Trophoblast cell (in vitro differentiated cells and primary cell): ENCODE data around the gene ETV5.
"Not testable (repeated sequence)": the region's sequence is repeated elsewhere in the genome, so short reads cannot be mapped to it uniquely, and the experiment has no call there.

Experiments used
- DNase-seq, 2 donors: peaks; one replicate each; pipeline ENCODE4 v3.0.0-alpha.2; 2016
- H2AFZ ChIP-seq: 2 replicates; pipeline ENCODE4 v1.6.1; 2013; ENCODE audit warnings: low read length, moderate library complexity, mild to moderate bottlenecking; ENCODE audit not compliant: insufficient read depth, poor library complexity
- H2AK5ac ChIP-seq: 2 replicates; pipeline ENCODE4 v1.6.1; 2013; ENCODE audit warnings: mild to moderate bottlenecking, low read length
- H2BK120ac ChIP-seq: 2 replicates; pipeline ENCODE4 v1.6.1; 2013; ENCODE audit warnings: low read length, mild to moderate bottlenecking, moderate library complexity; ENCODE audit not compliant: insufficient read depth, poor library complexity
- H2BK12ac ChIP-seq: 2 replicates; pipeline ENCODE4 v1.6.1; 2013; ENCODE audit warnings: mild to moderate bottlenecking, low read length, moderate library complexity
- H2BK5ac ChIP-seq: 2 replicates; pipeline ENCODE4 v1.6.1; 2013; ENCODE audit warnings: low read length, low read depth, moderate library complexity, mild to moderate bottlenecking; ENCODE audit not compliant: poor library complexity
- H3K14ac ChIP-seq: 2 replicates; pipeline ENCODE4 v1.6.1; 2013; ENCODE audit warnings: mild to moderate bottlenecking, low read length
- H3K18ac ChIP-seq: 2 replicates; pipeline ENCODE4 v1.6.1; 2013; ENCODE audit warnings: mild to moderate bottlenecking, low read length
- H3K23ac ChIP-seq: 2 replicates; pipeline ENCODE4 v1.6.1; 2013; ENCODE audit warnings: low read length
- H3K27ac ChIP-seq: 2 replicates; pipeline ENCODE4 v1.5.1; 2013; ENCODE audit warnings: low read depth, mild to moderate bottlenecking, inconsistent platforms, low read length, moderate library complexity
- H3K27me3 ChIP-seq: 2 replicates; pipeline ENCODE4 v1.6.1; 2013; ENCODE audit warnings: inconsistent platforms, mild to moderate bottlenecking, low read length, moderate library complexity; ENCODE audit not compliant: insufficient read depth
- H3K36me3 ChIP-seq, 2 experiments: 1 replicate in 1 of 2; 2 replicates in 1 of 2; pipeline ENCODE4 v1.6.1; 2013; ENCODE audit warnings: low read length in 2 of 2, mild to moderate bottlenecking in 2 of 2, moderate library complexity in 1 of 2; ENCODE audit not compliant: insufficient read depth in 2 of 2, control insufficient read depth in 1 of 2
- H3K4ac ChIP-seq: 2 replicates; pipeline ENCODE4 v1.6.1; 2013; ENCODE audit warnings: low read depth, mild to moderate bottlenecking, low read length, moderate library complexity
- H3K4me1 ChIP-seq, 2 experiments: 1 replicate in 1 of 2; 2 replicates in 1 of 2; pipeline ENCODE4 v1.6.1; 2013; ENCODE audit warnings: low read length in 2 of 2, mild to moderate bottlenecking in 2 of 2, moderate library complexity in 1 of 2; ENCODE audit not compliant: insufficient read depth in 2 of 2, control insufficient read depth in 1 of 2
- H3K4me2 ChIP-seq: 2 replicates; pipeline ENCODE4 v1.6.1; 2013; ENCODE audit warnings: inconsistent platforms, mild to moderate bottlenecking, low read length, moderate library complexity
- H3K4me3 ChIP-seq: 2 replicates; pipeline ENCODE4 v1.5.1; 2013; ENCODE audit warnings: mild to moderate bottlenecking, low read depth, low read length, inconsistent platforms
- H3K79me1 ChIP-seq: one replicate; pipeline ENCODE4 v1.6.1; 2013; ENCODE audit warnings: low read length
- H3K79me2 ChIP-seq: 2 replicates; pipeline ENCODE4 v1.6.1; 2013; ENCODE audit warnings: low read length, mild to moderate bottlenecking; ENCODE audit not compliant: control insufficient read depth, insufficient read depth, poor library complexity
- H3K9ac ChIP-seq: 2 replicates; pipeline ENCODE4 v1.6.1; 2013; ENCODE audit warnings: mild to moderate bottlenecking, low read length
- H3K9me3 ChIP-seq: 2 replicates; pipeline ENCODE4 v1.6.1; 2013; ENCODE audit warnings: low read depth, mild to moderate bottlenecking, control low read depth, inconsistent platforms, low read length; ENCODE audit not compliant: insufficient read depth
- H4K12ac ChIP-seq: 2 replicates; pipeline ENCODE4 v1.6.1; 2013; ENCODE audit warnings: low read depth, mild to moderate bottlenecking, low read length, moderate library complexity
- H4K8ac ChIP-seq: 2 replicates; pipeline ENCODE4 v1.6.1; 2013; ENCODE audit warnings: low read depth, mild to moderate bottlenecking, low read length, moderate library complexity
- H4K91ac ChIP-seq: one replicate; pipeline ENCODE4 v1.6.1; 2013; ENCODE audit warnings: low read depth, mild to moderate bottlenecking, low read length, moderate library complexity
- WGBS: extraction: QIAGEN DNeasy Blood & Tissue Kit; methylation state at CpG from one replicate; pipeline ENCODE4 v1.1.7; 2013; ENCODE audit warnings: missing lambda C conversion rate; ENCODE audit not compliant: insufficient read length, insufficient coverage; ENCODE audit errors: extremely low coverage; 5-methylcytosine and 5-hydroxymethylcytosine counted together

ETV5 gene

DNA sequence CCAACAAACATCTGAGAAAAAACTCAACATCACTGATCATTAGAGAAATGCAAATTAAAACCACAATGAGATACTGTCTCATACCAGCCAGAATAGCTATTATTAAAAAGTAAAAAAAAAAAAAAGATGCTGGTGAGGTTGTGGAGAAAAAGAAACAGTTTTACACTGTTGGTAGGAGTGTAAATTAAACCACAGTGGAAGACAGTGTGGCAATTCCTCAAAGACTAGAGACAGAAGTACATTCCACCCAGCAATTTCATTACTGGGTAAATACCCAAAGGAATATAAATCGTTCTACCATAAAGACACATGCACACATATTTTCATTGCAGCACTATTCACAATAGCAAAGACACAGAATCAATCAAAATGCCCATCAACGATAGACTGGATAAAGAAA, 89.6 kb downstream of the ETV5 start:
- H3K79me1 ChIP-seq, H3K27ac ChIP-seq, H3K4me3 ChIP-seq, H2BK120ac ChIP-seq, H2BK5ac ChIP-seq, H4K8ac ChIP-seq, H3K18ac ChIP-seq, H3K4me2 ChIP-seq, H3K9me3 ChIP-seq, H4K12ac ChIP-seq, H3K14ac ChIP-seq, H3K36me3 ChIP-seq, H3K9ac ChIP-seq, DNase-seq, H3K23ac ChIP-seq, H2AK5ac ChIP-seq, H3K4me1 ChIP-seq, H3K27me3 ChIP-seq, H3K79me2 ChIP-seq, H4K91ac ChIP-seq, H3K4ac ChIP-seq, H2AFZ ChIP-seq, H2BK12ac ChIP-seq: not testable (repeated sequence)
- no CpG with 5 or more reads among the region's 2 CpGs for WGBS

DNA sequence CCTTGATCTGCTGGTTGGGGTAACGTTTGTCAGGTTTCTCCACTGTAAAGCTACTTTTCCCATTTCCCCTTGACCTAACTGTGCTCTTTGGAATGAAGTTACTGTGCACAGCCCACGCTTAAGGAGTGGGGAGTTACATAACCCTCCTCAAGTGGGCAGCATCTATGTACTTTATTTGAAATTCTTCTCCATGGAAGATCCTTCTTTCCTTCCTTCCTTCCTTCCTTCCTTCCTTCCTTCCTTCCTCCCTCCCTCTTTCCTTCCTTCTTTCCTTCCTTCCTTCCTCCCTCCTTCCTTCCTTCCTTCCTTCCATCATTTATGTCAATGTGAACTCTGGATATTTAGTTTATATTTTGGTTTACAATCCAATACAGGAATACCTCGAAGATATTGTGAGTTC, 94.0 kb downstream of the ETV5 start:
- Histone ChIP-seq H2BK120ac (no peak overlapping the region), H4K91ac (no peak overlapping the region), H3K79me2 (no peaks in the 10 kb centered on the region), H3K9ac (no peak overlapping the region), H3K4me3 (no peak overlapping the region), H3K23ac (no peak overlapping the region), H2BK5ac (no peak overlapping the region), H3K9me3 (no peaks in the 10 kb centered on the region), H3K4ac (no peak overlapping the region), H2BK12ac (no peak overlapping the region), H2AK5ac (no peak overlapping the region), H3K27ac (no peak overlapping the region), H2AFZ (no peak overlapping the region), H3K4me1 (no peaks in the 10 kb centered on the region), H3K18ac (no peak overlapping the region), H4K12ac (no peak overlapping the region), H3K79me1 (no peaks in the 10 kb centered on the region), H3K14ac (no peak overlapping the region), H3K36me3 (no peaks in the 10 kb centered on the region), H4K8ac (no peak overlapping the region), H3K27me3 (no peaks in the 10 kb centered on the region), H3K4me2 (no peak overlapping the region)
- WGBS, result no CpG with 5 or more reads among the region's 3 CpGs
- no peak for DNase-seq

DNA sequence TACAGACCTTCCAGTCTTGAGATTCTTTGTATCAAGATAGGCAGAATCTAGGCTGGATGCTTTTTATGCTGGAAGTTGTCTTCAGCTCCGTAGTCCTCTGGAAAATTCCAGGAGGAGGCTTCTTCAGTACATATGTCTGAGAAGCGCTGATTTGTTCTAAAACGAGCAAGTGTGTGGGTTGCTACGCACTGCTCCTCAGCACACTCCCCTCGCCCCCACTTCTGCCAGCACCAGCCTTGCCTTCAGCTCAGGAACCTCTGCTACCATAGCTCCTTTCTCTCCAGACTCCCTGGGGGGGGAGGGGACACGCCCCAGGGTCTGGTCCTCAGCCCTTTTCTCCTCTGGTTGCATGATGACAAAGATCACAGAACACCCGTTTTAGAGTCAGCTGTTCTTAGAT, 95.6 kb downstream of the ETV5 start:
- H2BK12ac ChIP-seq, result no peak overlapping the region
- no peak overlapping the region for H3K4me2 ChIP-seq
- no peak overlapping the region for H3K4ac ChIP-seq
- no peak overlapping the region for H2BK120ac ChIP-seq
- no peak overlapping the region for H2AK5ac ChIP-seq
- H3K4me3 ChIP-seq, result no peak overlapping the region
- H4K91ac ChIP-seq, result no peak overlapping the region
- H4K12ac ChIP-seq, result no peak overlapping the region
- no peaks in the 10 kb centered on the region for H3K36me3 ChIP-seq
- no peak for DNase-seq
- no peak overlapping the region for H3K9ac ChIP-seq
- H3K9me3 ChIP-seq, result no peaks in the 10 kb centered on the region
- H3K27ac ChIP-seq, result no peak overlapping the region
- H2BK5ac ChIP-seq, result no peak overlapping the region
- no peak overlapping the region for H3K23ac ChIP-seq
- no peaks in the 10 kb centered on the region for H3K4me1 ChIP-seq
- H3K79me2 ChIP-seq, result no peaks in the 10 kb centered on the region
- H3K14ac ChIP-seq, result no peak overlapping the region
- no peaks in the 10 kb centered on the region for H3K79me1 ChIP-seq
- no peak overlapping the region for H2AFZ ChIP-seq
- no CpG with 5 or more reads among the region's 7 CpGs for WGBS
- H3K27me3 ChIP-seq, result no peaks in the 10 kb centered on the region
- H4K8ac ChIP-seq, result no peak overlapping the region
- no peak overlapping the region for H3K18ac ChIP-seq

DNA sequence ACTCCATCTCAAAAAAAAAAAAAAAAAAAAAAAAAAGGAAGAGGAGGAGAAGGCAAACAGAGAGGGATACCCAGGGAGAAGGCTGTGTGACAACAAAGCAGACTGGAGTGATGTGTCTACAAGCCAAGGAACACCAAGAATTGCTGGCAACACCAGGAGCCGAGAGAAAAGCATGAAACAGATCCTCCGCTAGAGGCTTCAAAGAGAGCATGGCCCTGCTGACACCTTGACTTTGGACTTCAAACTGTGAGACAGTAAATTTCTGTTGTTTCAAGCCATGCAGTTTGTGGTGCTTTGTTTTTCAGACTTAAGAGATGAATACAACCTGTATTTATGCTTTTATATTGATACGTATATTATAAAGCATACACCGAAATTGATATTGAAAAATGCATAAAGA, 96.8 kb downstream of the ETV5 start:
- H2BK12ac ChIP-seq, result no peak overlapping the region
- H3K4me1 ChIP-seq, result no peaks in the 10 kb centered on the region
- no peak overlapping the region for H3K4me3 ChIP-seq
- no peak overlapping the region for H4K8ac ChIP-seq
- no peak overlapping the region for H3K18ac ChIP-seq
- H3K4ac ChIP-seq, result no peak overlapping the region
- H4K91ac ChIP-seq, result no peak overlapping the region
- H3K79me2 ChIP-seq, result no peaks in the 10 kb centered on the region
- no peak overlapping the region for H2AFZ ChIP-seq
- no peak overlapping the region for H3K14ac ChIP-seq
- no peak for DNase-seq
- no CpG with 5 or more reads among the region's 4 CpGs for WGBS
- H3K36me3 ChIP-seq, result no peaks in the 10 kb centered on the region
- H3K27ac ChIP-seq, result no peak overlapping the region
- no peak overlapping the region for H3K9ac ChIP-seq
- no peak overlapping the region for H2BK5ac ChIP-seq
- H3K4me2 ChIP-seq, result no peak overlapping the region
- no peaks in the 10 kb centered on the region for H3K27me3 ChIP-seq
- no peak overlapping the region for H4K12ac ChIP-seq
- no peaks in the 10 kb centered on the region for H3K79me1 ChIP-seq
- H3K23ac ChIP-seq, result no peak overlapping the region
- no peak overlapping the region for H2BK120ac ChIP-seq
- no peak overlapping the region for H2AK5ac ChIP-seq
- H3K9me3 ChIP-seq, result no peaks in the 10 kb centered on the region
